NCI-H2227 treated with DMSO at 0.1 percent for 48 hours (cell line): ENCODE measurements around the gene NCOA3.
"Not testable (repeated sequence)": the region's sequence is repeated elsewhere in the genome, so short reads cannot be mapped to it uniquely, and the experiment has no call there.

Experiments
- DNase-seq: peaks from one replicate; lab custom pipeline; 2025; lab: John Stamatoyannopoulos, UW

The NCOA3 gene

GRCh38 chr20:47566269-47566668, 64.6 kb downstream of the NCOA3 start:
- no peak for DNase-seq

GRCh38 chr20:47568019-47568418, 66.3 kb downstream of the NCOA3 start:
- no peak for DNase-seq

DNA sequence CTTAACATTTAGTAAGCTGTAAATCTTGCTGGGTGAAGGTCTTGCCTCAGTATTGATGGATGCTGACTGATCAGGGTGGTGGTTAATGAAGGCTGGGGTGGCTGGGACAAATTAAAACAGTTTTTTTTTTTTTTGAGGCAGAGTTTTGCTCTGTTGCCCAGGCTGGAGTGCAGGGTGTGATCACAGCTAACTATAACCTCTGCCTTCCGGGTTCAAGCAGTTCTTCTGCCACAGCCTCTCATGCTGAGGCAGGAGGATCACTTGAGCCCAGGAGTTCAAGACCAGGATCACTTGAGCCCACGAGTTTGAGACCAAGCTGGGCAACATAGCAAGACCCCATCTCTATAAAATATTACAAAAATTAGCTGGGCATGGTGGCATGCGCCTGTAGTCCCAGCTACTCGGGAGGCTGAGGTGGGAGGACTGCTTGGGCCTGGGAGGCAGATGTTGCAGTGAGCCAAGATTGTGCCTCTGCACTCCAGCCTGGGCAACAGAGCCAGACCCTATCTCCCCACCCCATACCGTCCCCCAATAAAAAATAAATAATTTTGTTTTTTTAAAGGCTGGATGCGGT, 67.2 kb downstream of the NCOA3 start:
- DNase-seq = no peak

GRCh38 chr20:47571426-47571825, 69.7 kb downstream of the NCOA3 start:
- no peak for DNase-seq

GRCh38 chr20:47572105-47572729, 70.5 kb downstream of the NCOA3 start:
- no peak for DNase-seq

- DNase-seq = no peak
Measured at GRCh38 chr20:47573559-47573958, 71.9 kb downstream of the NCOA3 start.

GRCh38 chr20:47574616-47575364, 73.1 kb downstream of the NCOA3 start:
- DNase-seq = peak; percentile 55

DNA sequence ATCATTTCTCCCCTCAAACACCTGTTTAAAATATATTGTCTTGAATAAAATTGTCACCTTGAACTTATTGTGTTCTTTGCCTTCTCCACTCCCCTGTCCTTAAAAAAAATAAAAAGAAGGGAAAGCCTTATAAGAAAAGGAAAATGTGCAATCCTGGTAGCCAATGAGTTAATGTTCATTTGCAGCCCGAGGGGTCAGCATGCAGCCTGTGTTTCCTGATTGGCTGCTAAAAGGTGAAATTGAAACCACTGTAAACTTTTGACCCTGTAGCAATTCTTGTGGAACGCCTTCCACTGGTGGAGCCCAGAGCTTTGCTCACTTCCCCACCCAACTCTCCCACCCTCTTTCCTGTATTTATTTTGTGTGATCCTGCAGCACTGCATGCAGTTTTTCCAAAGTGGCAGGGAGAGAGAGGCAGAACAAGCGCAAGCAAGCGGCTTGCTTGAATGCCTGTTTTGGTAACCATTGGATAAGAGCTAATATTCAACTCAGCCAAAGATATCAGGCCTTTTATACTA, 74.9 kb downstream of the NCOA3 start:
- DNase-seq = peak; percentile 89

DNA sequence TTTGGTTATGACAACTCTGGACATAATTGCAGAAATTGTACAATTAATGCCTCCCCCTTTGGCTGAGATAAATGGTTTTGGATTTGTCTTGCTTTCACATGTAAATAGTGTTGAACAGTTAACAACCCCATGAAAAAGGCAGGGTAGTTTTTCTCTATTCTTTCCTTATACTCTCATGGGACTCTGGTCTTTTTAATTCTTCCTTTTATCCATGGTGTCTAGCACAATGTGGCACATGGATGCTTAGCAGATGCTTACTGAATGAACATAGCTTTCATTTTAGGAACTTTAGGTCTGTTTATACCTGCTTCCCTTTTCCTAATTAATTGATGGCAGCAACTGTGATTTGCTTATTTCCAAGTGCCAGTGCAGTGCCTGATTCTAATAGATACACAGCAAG, 75.6 kb downstream of the NCOA3 start:
- DNase-seq = no peak

DNA sequence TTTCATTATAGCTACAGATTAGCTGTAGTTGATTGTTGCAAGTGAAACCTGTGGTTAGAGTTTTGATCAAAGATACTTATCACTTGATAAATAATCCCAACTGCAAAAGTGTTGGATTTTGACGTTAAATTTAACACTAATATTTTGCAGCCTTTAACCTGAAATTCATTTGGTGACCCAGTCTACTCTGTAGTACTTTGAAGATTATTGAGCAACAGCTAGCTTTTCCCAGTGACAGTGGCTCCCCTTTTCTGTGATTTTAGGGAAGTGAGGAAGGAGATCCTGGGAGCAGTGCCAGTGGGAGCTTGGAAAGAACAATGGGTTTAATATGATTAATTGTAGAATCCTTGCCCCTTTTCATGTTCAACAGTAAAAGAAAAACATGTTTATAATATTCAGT, 76.9 kb downstream of the NCOA3 start:
- no peak for DNase-seq

GRCh38 chr20:47580686-47581085, 79.0 kb downstream of the NCOA3 start:
- not testable (repeated sequence) for DNase-seq

DNA sequence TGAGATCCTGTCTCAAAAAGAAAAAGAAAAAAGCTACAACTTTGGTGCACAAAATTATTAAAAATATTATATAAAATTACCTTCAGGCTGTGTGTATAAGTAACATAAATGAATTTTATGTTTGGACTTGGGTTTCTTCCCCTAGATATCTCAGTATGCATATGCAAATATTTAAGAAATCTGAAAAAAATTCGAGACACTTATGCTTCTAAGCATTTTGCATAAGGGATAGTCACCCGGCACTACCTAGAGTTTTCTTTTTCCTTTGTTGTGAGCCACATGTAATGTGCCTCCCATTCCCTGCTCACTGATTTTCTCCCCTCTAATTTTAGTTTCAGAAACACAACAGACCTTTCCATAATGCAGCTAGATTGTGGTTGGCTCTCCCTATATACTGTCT, 79.4 kb downstream of the NCOA3 start:
- DNase-seq = no peak

DNA sequence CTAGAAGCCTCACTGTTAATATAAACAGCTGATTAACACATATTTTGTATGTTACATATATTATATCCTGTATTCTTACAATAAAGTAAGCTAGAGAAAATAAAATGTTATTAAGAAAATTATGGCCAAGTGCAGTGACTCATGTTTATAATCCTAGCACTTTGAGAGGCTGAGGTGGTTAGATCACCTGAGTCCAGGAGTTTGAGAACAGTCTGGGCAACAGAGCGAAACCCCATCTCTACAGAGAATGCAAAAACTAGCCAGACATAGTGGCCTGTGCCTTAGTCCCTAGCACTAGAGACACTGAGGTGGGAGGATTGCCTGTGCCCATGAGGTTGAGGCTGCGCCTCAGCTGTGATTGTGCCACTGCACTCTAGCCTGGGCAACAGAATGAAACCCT, 81.9 kb downstream of the NCOA3 start:
- no peak for DNase-seq

DNA sequence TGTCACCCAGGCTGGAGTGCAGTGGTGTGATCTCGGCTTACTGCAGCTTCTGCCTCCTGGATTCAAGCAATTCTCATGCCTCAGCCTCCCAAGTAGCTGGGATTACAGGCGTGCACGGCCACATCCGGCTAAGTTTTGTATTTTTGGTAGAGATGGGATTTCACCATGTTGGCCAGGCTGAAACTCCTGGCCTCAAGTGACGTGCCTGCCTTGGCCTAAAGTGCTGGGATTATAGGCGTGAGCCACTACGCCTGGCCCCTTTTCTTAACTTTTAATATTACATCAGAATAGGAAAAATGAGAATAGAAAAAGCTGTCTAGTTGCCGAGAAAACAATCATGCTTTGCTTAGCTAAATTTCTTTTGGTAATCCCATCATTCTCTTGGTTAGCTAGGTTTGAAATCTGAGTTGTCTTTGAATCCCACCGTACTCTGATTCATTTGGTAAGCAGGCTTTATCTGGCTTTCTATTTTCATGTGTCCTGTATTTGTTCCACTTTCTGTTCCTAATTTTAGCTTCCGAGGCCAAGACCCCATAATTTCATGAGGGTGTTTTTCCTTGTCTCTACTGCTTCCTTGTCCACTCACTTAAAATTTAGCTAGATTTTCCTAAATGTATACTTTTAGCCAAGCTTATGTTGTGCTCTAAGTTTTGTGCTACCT, 83.5 kb downstream of the NCOA3 start:
- no peak for DNase-seq

DNA sequence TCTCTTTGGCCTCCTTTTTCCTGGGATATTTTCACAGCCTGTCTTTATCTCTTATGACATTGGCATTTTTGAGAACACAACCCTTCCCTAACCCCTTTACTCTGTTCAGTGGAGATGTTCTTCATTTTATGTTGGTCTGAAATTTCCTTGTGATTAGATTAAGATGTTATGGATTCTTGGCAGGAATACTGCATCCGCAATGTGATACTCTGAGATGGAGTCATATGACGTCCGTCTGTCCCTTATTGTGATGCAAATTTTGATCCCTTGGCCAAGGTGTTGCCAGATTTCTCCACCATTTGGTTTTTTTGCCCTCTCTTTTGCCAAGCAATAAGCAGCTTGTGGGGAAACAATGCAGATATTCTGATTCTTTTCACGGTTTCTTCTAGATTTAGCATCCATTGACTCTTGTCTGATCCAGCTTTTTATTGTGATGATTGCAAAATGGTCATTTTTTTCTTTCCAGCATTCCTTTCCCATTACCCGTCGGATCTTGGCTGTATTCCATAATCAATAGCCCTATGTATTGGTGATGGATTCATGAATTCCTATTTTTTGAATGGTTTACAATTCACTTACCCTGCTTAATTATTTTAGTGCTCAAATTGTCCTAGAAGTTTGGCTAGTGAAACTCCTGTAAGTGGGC, 85.1 kb downstream of the NCOA3 start:
- no peak for DNase-seq

DNA sequence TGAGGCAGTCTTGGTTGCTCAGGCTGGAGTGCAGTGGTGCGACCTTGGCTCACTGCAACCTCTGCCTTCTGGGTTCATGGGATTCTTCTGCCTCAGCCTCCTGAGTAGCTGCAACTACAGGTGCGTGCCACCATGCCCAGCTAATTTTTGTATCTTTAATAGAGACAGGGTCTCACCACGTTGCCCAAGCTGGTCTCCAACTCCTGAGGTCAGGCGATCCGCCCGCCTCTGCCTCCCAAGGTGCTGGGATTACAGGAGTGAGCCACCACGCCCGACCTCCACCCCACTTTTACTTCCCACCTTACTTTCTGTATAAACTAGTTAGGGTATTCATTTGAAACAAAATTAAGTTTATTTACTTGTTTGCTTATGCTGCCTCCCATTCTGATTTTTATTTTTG, 86.5 kb downstream of the NCOA3 start:
- DNase-seq = no peak

DNA sequence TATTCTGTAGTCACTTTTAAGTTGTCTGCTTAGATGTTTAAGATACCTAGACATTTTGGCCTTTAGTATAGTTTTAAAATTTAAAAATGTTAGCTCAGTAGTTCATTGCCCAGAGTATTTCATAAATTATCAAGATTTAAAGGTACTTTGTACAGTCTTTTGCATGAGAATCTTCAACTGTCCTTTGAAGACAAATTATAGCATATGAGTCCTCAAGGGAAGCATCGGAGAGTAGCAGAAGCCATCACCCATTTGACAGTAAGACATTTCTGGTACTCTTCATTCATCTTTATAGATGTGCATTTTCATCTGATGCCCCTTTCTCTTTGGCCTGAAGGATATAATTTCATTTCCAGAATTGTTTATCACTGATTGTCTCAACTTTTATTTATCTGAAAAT, 89.5 kb downstream of the NCOA3 start:
- DNase-seq = no peak

GRCh38 chr20:47594157-47594556, 92.5 kb downstream of the NCOA3 start:
- DNase-seq = no peak

- DNase-seq = not testable (repeated sequence)
Measured at GRCh38 chr20:47595138-47595537, 93.5 kb downstream of the NCOA3 start.

GRCh38 chr20:47596003-47596571, 94.4 kb downstream of the NCOA3 start:
- DNase-seq = no peak

DNA sequence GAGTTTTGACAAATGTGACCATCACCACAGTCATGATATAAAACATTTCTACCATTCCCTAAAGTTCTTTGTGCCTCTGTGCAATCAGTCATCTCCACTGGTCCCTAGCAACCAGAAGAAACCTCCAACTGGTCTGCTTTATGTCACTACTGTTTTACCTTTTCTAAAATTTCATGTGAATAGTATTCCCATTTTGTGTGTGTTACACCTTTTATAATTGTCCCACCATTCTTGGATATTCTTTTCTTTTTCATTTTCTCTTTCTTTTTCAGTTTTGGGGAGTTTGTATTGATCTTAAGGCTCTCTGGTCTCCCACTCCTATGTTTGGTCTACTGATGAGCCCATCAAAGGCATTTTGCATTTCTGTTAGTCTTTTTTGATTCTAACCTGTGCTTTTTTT, 95.4 kb downstream of the NCOA3 start:
- DNase-seq = no peak
